GM12892 (cell line): ENCODE results near the gene MOV10L1.

Experiments used
- POLR2A ChIP-seq: IDR thresholded peaks from 2 replicates; pipeline ENCODE4 v1.6.1; 2011; ENCODE audit warnings: low read depth, low read length, control low read depth
- POLR2AphosphoS5 ChIP-seq: IDR thresholded peaks from 2 replicates; pipeline ENCODE4 v1.6.1; 2011; ENCODE audit warnings: low read depth, low read length, control low read depth

DNA sequence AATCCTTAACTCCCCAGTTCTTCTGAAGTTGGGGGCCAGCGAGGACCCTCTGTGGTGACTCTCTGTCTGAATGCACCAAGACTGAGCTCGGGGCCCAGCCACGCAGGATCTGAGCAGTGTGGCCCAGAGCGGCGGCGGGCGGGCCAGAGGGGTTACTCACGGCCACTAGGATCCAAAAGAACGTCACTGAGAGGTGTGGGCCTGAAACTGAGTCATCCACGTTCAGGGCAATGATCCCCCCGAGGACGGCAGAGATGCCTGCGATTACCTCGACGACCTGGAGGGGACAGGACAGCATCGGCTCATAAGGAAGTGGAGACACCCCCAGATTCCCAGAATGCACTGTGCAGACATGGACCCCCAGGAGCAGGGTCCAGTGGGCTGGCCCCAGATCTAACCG lies 15.8 kb upstream of the MOV10L1 start:
- TF ChIP-seq POLR2AphosphoS5 = no peak
- no peak for TF ChIP-seq POLR2A
